CD4-positive, alpha-beta T cell treated with Interleukin-17A for 1 hour (primary cell): ENCODE results near the gene NUBP2.

ENCODE experiments used
- DNase-seq: peaks from one replicate; pipeline ENCODE4 v3.0.0-alpha.2; 2020

Gene NUBP2

GRCh38 chr16:1782408-1783264, at the start of gene NUBP2, which contains the start of gene SPSB3:
Gene NUBP2 (plus strand): TSS chr16:1782960. CDS start chr16:1783021, 61 bp downstream.
Gene SPSB3 (minus strand): TSS chr16:1782571. CDS start chr16:1781483, 1,088 bp downstream.
- DNase-seq, result peak; percentile 100

GRCh38 chr16:1734123-1734522, 48.6 kb upstream of the NUBP2 start:
- DNase-seq, result no peak

GRCh38 chr16:1734816-1735215, 47.9 kb upstream of the NUBP2 start:
- DNase-seq, result no peak

GRCh38 chr16:1740234-1740633, 42.5 kb upstream of the NUBP2 start:
- no peak for DNase-seq

GRCh38 chr16:1740781-1741490, 41.8 kb upstream of the NUBP2 start:
- DNase-seq, result no peak

GRCh38 chr16:1741553-1742165, 41.1 kb upstream of the NUBP2 start:
- no peak for DNase-seq

- DNase-seq, result no peak
Measured at GRCh38 chr16:1743376-1744337, 39.1 kb upstream of the NUBP2 start.

GRCh38 chr16:1744338-1744840, 38.4 kb upstream of the NUBP2 start:
- DNase-seq, result no peak

GRCh38 chr16:1745181-1745899, 37.4 kb upstream of the NUBP2 start:
- no peak for DNase-seq

- no peak for DNase-seq
Measured at GRCh38 chr16:1745900-1746692, 36.7 kb upstream of the NUBP2 start.

GRCh38 chr16:1746693-1747195, 36.0 kb upstream of the NUBP2 start:
- DNase-seq, result no peak

- DNase-seq, result no peak
Measured at GRCh38 chr16:1747934-1748333, 34.8 kb upstream of the NUBP2 start.

GRCh38 chr16:1749152-1750117, 33.3 kb upstream of the NUBP2 start:
- no peak for DNase-seq

GRCh38 chr16:1751946-1752345, 30.8 kb upstream of the NUBP2 start:
- no peak for DNase-seq

- DNase-seq, result no peak
Measured at GRCh38 chr16:1752853-1753252, 29.9 kb upstream of the NUBP2 start.

GRCh38 chr16:1754204-1754603, 28.6 kb upstream of the NUBP2 start:
- no peak for DNase-seq

GRCh38 chr16:1757714-1758461, 24.9 kb upstream of the NUBP2 start:
- no peak for DNase-seq

GRCh38 chr16:1758923-1759322, 23.8 kb upstream of the NUBP2 start:
- DNase-seq, result no peak
